ENCODE data around the gene MMP17. TPM values are rescaled to one million over a fixed set of nuclear protein-coding genes. Genes with fewer than 3 reads are reported as not detected.

Gene MMP17
- total RNA-seq, 1 donor from 2014 or later, result 5.2 TPM

GRCh38 chr12:131799195-131799594 is 29.0 kb upstream of the MMP17 start:
- no peaks in the 10 kb centered on the region for H3K27me3 ChIP-seq
- H3K4me1 ChIP-seq, result peaks cover 20% of the 10 kb centered on the region
- H3K36me3 ChIP-seq, result peaks cover 0 to 37% of the 10 kb centered on the region in 2 donors
- TF ChIP-seq POLR2AphosphoS5 (IDR thresholded peaks at IDR 0.05; ENCODE audit: insufficient read depth in 1 of 2, low read depth in 1 of 2), result no peak
- TF ChIP-seq CTCF (IDR thresholded peaks at IDR 0.05), result no peak
- no peak for TF ChIP-seq POLR2A (IDR thresholded peaks at IDR 0.05)
- H3K27ac ChIP-seq, result no peak overlapping the region
- H3K4me3 ChIP-seq, result no peak overlapping the region
- no peaks in the 10 kb centered on the region for H3K9me3 ChIP-seq
- no peak for DNase-seq (ENCODE audit: extremely low spot score in 2 of 2)
- intact Hi-C loops (cut with DNase I), result no loop called here

- no peaks in the 10 kb centered on the region for H3K9me3 ChIP-seq
- no peak for TF ChIP-seq POLR2AphosphoS5 (IDR thresholded peaks at IDR 0.05; ENCODE audit: insufficient read depth in 1 of 2, low read depth in 1 of 2)
- TF ChIP-seq POLR2A (IDR thresholded peaks at IDR 0.05), result no peak
- TF ChIP-seq CTCF (IDR thresholded peaks at IDR 0.05), result no peak
- no peak overlapping the region for H3K4me3 ChIP-seq
- peaks cover 0 to 37% of the 10 kb centered on the region in 2 donors for H3K36me3 ChIP-seq
- no peak for DNase-seq (ENCODE audit: extremely low spot score in 2 of 2)
- H3K4me1 ChIP-seq, result peaks cover 20% of the 10 kb centered on the region
- H3K27ac ChIP-seq, result no peak overlapping the region
- intact Hi-C loops (cut with DNase I), result no loop called here
- H3K27me3 ChIP-seq, result no peaks in the 10 kb centered on the region
Observed at GRCh38 chr12:131799828-131800593, 28.2 kb upstream of the MMP17 start.

GRCh38 chr12:131800594-131801135 is 27.5 kb upstream of the MMP17 start:
- no peaks in the 10 kb centered on the region for H3K27me3 ChIP-seq
- peaks cover 13% of the 10 kb centered on the region for H3K4me1 ChIP-seq
- H3K36me3 ChIP-seq, result peaks cover 0 to 37% of the 10 kb centered on the region in 2 donors
- H3K4me3 ChIP-seq, result no peak overlapping the region
- no peaks in the 10 kb centered on the region for H3K9me3 ChIP-seq
- H3K27ac ChIP-seq, result no peak overlapping the region
- no peak for DNase-seq (ENCODE audit: extremely low spot score in 2 of 2)
- no peak for TF ChIP-seq POLR2AphosphoS5 (IDR thresholded peaks at IDR 0.05; ENCODE audit: insufficient read depth in 1 of 2, low read depth in 1 of 2)
- no peak for TF ChIP-seq POLR2A (IDR thresholded peaks at IDR 0.05)
- no peak for TF ChIP-seq CTCF (IDR thresholded peaks at IDR 0.05)
- intact Hi-C loops (cut with DNase I), result no loop called here

- H3K4me1 ChIP-seq, result peaks cover 13% of the 10 kb centered on the region
- peaks cover 0 to 37% of the 10 kb centered on the region in 2 donors for H3K36me3 ChIP-seq
- H3K27me3 ChIP-seq, result no peaks in the 10 kb centered on the region
- TF ChIP-seq CTCF (IDR thresholded peaks at IDR 0.05), result no peak
- TF ChIP-seq POLR2A (IDR thresholded peaks at IDR 0.05), result no peak
- no peak for TF ChIP-seq POLR2AphosphoS5 (IDR thresholded peaks at IDR 0.05; ENCODE audit: insufficient read depth in 1 of 2, low read depth in 1 of 2)
- H3K27ac ChIP-seq, result no peak overlapping the region
- no peaks in the 10 kb centered on the region for H3K9me3 ChIP-seq
- DNase-seq (ENCODE audit: extremely low spot score in 2 of 2), result no peak
- intact Hi-C loops (cut with DNase I), result no loop called here
- H3K4me3 ChIP-seq, result no peak overlapping the region
Observed at GRCh38 chr12:131801254-131801866, 26.8 kb upstream of the MMP17 start.

All from vagina (tissue), 2 donors.